Fibroblast of villous mesenchyme (primary cell): Measurements from ENCODE around the gene TMEM164. TPM values are rescaled to one million over a fixed set of nuclear protein-coding genes. Genes with fewer than 3 reads are reported as not detected.

Experiments
- DNase-seq: peaks from one replicate; pipeline ENCODE4 v3.0.0-alpha.2; 2010; ENCODE audit warnings: low read depth
- H3K4me3 ChIP-seq: 2 replicates; pipeline ENCODE4 v1.5.1; 2011; ENCODE audit warnings: low read depth, mild to moderate bottlenecking, low read length
- CTCF ChIP-seq: IDR thresholded peaks from 2 replicates; pipeline ENCODE4 v1.5.1; 2012; ENCODE audit warnings: low read depth, mild to moderate bottlenecking, low read length; ENCODE audit not compliant: insufficient read depth
- total RNA-seq: library from RNA; depleted of rRNA; stranded (reverse); fragments of >200 nt; gene quantifications from 2 replicates; pipeline ENCODE4 v1.2.3, GENCODE V29; 2012

Gene TMEM164
- total RNA-seq, 1 donor, result 11.7 TPM

- no peak for TF ChIP-seq CTCF
- no peak overlapping the region for H3K4me3 ChIP-seq
- DNase-seq, result no peak
These were observed 36.0 kb downstream of the TMEM164 start for GRCh38 chrX:110038900-110039299.

DNA sequence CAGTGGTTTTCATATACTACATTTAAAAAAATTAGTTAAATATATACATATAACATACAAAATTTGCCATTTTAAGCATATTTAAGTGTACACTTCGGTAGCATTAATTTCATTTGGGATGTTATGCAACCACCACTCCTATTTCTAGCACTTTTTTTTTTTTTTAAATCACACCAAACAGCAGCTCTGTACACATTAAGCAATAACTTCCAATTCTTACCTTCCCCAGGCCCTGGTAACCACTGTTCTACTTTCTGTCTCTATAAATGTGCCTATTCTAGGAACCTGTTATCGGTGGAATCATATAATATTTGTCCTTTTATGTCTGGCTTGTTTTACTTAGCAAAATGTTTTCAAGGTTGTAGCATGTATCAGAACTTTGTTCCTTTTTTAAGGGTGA lies 39.1 kb downstream of the TMEM164 start:
- no peak for TF ChIP-seq CTCF
- DNase-seq, result no peak
- no peak overlapping the region for H3K4me3 ChIP-seq

DNA sequence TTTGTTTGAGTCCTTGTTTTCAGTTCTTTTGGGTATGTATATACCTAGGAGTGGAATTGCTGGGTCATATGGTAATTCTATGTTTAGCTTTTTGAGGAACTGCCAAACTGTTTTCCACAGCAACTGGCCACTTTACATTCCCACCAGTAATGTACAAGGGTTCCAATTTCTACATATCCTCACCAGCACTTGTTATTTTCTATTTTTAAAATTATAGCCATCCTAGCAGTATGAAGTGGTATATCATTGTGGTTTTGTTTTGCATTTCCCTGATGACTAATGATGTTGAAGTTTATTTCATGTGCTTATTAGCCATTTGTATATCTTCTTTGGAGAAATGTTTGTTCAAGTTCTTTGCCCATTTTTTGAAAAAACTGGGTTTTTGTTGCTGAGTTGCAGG lies 39.6 kb downstream of the TMEM164 start:
- peak; percentile 39 for DNase-seq
- TF ChIP-seq CTCF, result no peak
- H3K4me3 ChIP-seq, result no peak overlapping the region

DNA sequence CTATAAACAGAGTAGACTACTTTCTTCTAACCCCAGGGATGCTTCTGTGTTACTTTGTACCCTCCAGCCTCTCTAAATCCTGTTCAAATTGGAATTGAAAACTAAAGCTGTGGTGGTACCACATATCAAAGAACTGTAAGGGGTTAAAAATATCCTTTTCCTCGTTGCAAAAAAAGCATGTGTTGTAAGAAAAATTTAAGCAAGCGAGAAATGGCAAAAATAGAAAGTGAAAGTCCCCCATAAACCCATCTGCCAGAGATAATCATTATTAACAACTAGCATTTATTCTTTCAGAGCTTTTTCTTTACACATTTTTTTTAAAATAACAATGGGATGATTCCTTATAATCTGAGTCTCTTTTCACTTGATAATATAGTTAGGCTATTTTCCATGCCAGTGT lies 40.6 kb downstream of the TMEM164 start:
- no peak for TF ChIP-seq CTCF

DNA sequence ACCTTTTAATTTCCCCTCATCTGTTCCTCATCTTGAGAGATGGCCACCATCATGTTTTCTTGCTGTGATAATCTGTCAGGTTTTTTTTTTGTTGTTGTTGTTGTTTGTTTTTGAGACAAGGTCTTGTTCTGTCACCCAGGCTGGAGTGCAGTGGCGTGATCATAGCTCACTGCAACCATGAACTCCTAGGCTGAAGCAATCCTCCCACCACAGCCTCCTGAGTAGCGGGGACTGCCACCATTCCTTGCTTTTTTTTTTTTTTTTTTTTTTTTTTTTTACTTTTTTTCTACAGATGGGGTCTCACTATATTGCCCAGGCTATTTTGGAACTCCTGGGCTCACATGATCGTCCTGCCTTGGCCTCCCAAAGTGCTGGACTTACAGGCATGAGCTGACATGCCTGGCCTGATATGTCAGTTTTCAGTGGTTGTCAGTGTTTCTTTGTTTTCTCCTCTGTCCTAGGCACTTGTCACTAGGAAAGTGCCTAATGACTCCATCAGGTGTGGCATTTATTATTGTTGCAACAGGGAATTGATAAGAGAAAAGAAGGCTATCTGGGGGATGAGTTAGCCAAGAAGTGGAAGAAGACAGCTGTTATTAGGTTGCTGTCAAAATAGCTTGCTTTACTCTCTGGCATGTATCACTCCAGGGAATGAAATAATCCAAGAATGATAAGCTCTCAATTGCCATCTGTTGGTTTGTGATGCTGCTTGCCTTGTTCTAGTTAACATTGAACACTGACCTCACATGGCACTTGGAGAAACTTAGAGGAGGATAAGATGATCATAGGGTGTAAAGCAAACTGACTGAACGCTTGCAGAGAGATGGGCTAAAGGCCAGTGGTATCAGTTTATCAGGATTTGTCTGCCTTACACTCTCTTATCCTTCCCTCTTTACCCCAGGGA lies 41.7 kb downstream of the TMEM164 start:
- no peak for TF ChIP-seq CTCF
- H3K4me3 ChIP-seq, result no peak overlapping the region
- DNase-seq, result no peak

More for the DNA sequence above, 40.6 kb downstream of the TMEM164 start:
- no peak overlapping the region for H3K4me3 ChIP-seq
- peak; percentile 22 for DNase-seq

GRCh38 chrX:110045421-110045820 lies 42.5 kb downstream of the TMEM164 start:
- TF ChIP-seq CTCF, result no peak
- DNase-seq, result no peak
- no peak overlapping the region for H3K4me3 ChIP-seq

- no peak for DNase-seq
- TF ChIP-seq CTCF, result peak; percentile 25
- H3K4me3 ChIP-seq, result no peak overlapping the region
These were observed 43.1 kb downstream of the TMEM164 start for GRCh38 chrX:110046001-110046400.
